Measurements from ENCODE around the gene NUDT4. TPM values are rescaled to one million over a fixed set of nuclear protein-coding genes. Genes with fewer than 3 reads are reported as not detected.

NUDT4 gene
- total RNA-seq, 1 donor from 2014 or later, result 60.2 TPM

DNA sequence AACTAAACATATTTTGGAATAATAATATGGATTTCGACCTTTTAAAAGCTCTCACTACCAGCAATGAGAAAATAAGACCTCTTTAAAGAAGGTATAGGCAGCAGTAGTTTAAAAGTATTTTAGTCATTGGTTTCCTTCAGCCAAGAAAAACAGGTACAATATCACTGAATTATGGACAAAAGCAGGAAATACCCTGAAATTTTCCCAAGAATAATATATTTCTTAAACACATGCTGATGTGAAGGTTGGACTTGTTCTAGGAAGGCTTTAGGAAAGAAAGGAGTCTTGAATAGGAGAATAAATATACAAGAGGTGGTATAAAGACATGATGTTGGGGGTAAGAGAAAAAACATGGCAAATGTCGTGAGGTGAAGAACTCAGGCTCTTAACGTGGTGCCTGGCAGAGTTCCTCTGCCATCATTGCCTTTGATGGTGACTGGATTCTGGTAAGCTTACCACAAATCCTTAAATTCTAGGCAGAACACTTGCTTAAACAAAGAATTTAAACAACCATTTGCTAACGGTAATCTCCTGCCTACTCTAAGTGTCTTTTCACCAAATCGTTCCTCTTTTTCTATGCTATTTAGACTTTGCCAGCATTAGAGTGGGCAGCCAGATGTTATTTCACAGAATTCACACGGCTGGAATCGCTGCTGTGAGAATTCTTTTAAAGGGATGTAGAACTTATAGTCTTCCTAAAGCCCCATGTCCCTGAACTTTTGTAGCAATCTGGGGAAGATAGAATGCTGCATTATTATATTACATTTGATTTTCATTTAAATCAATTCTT is 11.9 kb upstream of the NUDT4 start:
- TF ChIP-seq EZH2 (IDR thresholded peaks at IDR 0.05; ENCODE audit: insufficient read depth, low read length) (no peak), CTCF (IDR thresholded peaks at IDR 0.05; ENCODE audit: insufficient read depth, low read depth, low read length) (no peak)

GRCh38 chr12:93366422-93366821 is 11.3 kb upstream of the NUDT4 start:
- H3K4me3 ChIP-seq (ENCODE audit: insufficient read depth, low read depth, low read length), result no peak overlapping the region
- no peak overlapping the region for H3K4me2 ChIP-seq (ENCODE audit: low read length)
- no peak overlapping the region for H3K4me3 Mint-ChIP-seq (ENCODE audit: unreplicated experiment)
- TF ChIP-seq CTCF (IDR thresholded peaks at IDR 0.05; ENCODE audit: insufficient read depth, low read depth, low read length), result no peak
- TF ChIP-seq EZH2 (IDR thresholded peaks at IDR 0.05; ENCODE audit: insufficient read depth, low read length), result no peak
- H3K27me3 Mint-ChIP-seq (ENCODE audit: low read depth, unreplicated experiment), result no peaks in the 10 kb centered on the region
- H3K9me3 Mint-ChIP-seq (ENCODE audit: unreplicated experiment), result no peaks in the 10 kb centered on the region
- FAIRE-seq, result no peak
- H3K27me3 ChIP-seq (ENCODE audit: insufficient read depth, low read length), result no peaks in the 10 kb centered on the region
- no peak overlapping the region for H3K9ac ChIP-seq (ENCODE audit: low read length)
- H3K36me3 ChIP-seq (ENCODE audit: insufficient read depth, low read length), result no peaks in the 10 kb centered on the region
- no peaks in the 10 kb centered on the region for H3K79me2 ChIP-seq (ENCODE audit: insufficient read depth, low read length)
- no peaks in the 10 kb centered on the region for H3K36me3 Mint-ChIP-seq (ENCODE audit: low read depth, unreplicated experiment)
- no peak overlapping the region for H2AFZ ChIP-seq (ENCODE audit: low read depth, low read length)
- H3K27ac Mint-ChIP-seq (ENCODE audit: unreplicated experiment), result no peak overlapping the region
- no peak for DNase-seq (ENCODE audit: low read depth)
- no peaks in the 10 kb centered on the region for H4K20me1 ChIP-seq (ENCODE audit: insufficient read depth, low read length)
- no peak overlapping the region for H3K27ac ChIP-seq (ENCODE audit: low read depth, low read length)
- H3K9me3 ChIP-seq (ENCODE audit: insufficient read depth, low read depth, low read length), result no peaks in the 10 kb centered on the region
- no peaks in the 10 kb centered on the region for H3K4me1 ChIP-seq (ENCODE audit: insufficient read depth, low read length)
- peaks cover 6% of the 10 kb centered on the region for H3K4me1 Mint-ChIP-seq (ENCODE audit: low read depth, unreplicated experiment)

More for the DNA sequence above, 11.9 kb upstream of the NUDT4 start:
- H3K4me3 Mint-ChIP-seq (ENCODE audit: unreplicated experiment), result no peak overlapping the region
- H3K9me3 Mint-ChIP-seq (ENCODE audit: unreplicated experiment), result no peaks in the 10 kb centered on the region
- H3K27me3 Mint-ChIP-seq (ENCODE audit: low read depth, unreplicated experiment), result no peaks in the 10 kb centered on the region
- no peaks in the 10 kb centered on the region for H3K4me1 ChIP-seq (ENCODE audit: insufficient read depth, low read length)
- no peak for FAIRE-seq
- H3K27ac Mint-ChIP-seq (ENCODE audit: unreplicated experiment), result no peak overlapping the region
- no peaks in the 10 kb centered on the region for H3K27me3 ChIP-seq (ENCODE audit: insufficient read depth, low read length)
- H3K79me2 ChIP-seq (ENCODE audit: insufficient read depth, low read length), result no peaks in the 10 kb centered on the region
- H3K4me1 Mint-ChIP-seq (ENCODE audit: low read depth, unreplicated experiment), result peaks cover 6% of the 10 kb centered on the region
- H4K20me1 ChIP-seq (ENCODE audit: insufficient read depth, low read length), result no peaks in the 10 kb centered on the region
- no peak overlapping the region for H3K27ac ChIP-seq (ENCODE audit: low read depth, low read length)
- no peak for DNase-seq (ENCODE audit: low read depth)
- no peak overlapping the region for H2AFZ ChIP-seq (ENCODE audit: low read depth, low read length)
- H3K4me3 ChIP-seq (ENCODE audit: insufficient read depth, low read depth, low read length), result no peak overlapping the region
- no peaks in the 10 kb centered on the region for H3K36me3 Mint-ChIP-seq (ENCODE audit: low read depth, unreplicated experiment)
- H3K9ac ChIP-seq (ENCODE audit: low read length), result no peak overlapping the region
- H3K36me3 ChIP-seq (ENCODE audit: insufficient read depth, low read length), result no peaks in the 10 kb centered on the region
- H3K9me3 ChIP-seq (ENCODE audit: insufficient read depth, low read depth, low read length), result no peaks in the 10 kb centered on the region
- H3K4me2 ChIP-seq (ENCODE audit: low read length), result no peak overlapping the region

GRCh38 chr12:93368766-93369165 is 9.0 kb upstream of the NUDT4 start:
- Histone ChIP-seq H3K9ac (ENCODE audit: low read length) (no peak overlapping the region), H3K27ac (ENCODE audit: low read depth, low read length) (no peak overlapping the region), H2AFZ (ENCODE audit: low read depth, low read length) (no peak overlapping the region), H3K79me2 (ENCODE audit: insufficient read depth, low read length) (no peaks in the 10 kb centered on the region), H3K27me3 (ENCODE audit: insufficient read depth, low read length) (no peaks in the 10 kb centered on the region), H3K36me3 (ENCODE audit: insufficient read depth, low read length) (no peaks in the 10 kb centered on the region), H3K4me2 (ENCODE audit: low read length) (no peak overlapping the region), H3K4me3 (ENCODE audit: insufficient read depth, low read depth, low read length) (no peak overlapping the region), H3K9me3 (ENCODE audit: insufficient read depth, low read depth, low read length) (no peaks in the 10 kb centered on the region), H4K20me1 (ENCODE audit: insufficient read depth, low read length) (no peaks in the 10 kb centered on the region), H3K4me1 (ENCODE audit: insufficient read depth, low read length) (no peaks in the 10 kb centered on the region)
- DNase-seq (ENCODE audit: low read depth), result no peak
- H3K27ac Mint-ChIP-seq (ENCODE audit: unreplicated experiment), result no peak overlapping the region
- H3K4me1 Mint-ChIP-seq (ENCODE audit: low read depth, unreplicated experiment), result peaks cover 1% of the 10 kb centered on the region
- no peak for FAIRE-seq
- H3K9me3 Mint-ChIP-seq (ENCODE audit: unreplicated experiment), result no peaks in the 10 kb centered on the region
- H3K4me3 Mint-ChIP-seq (ENCODE audit: unreplicated experiment), result no peak overlapping the region
- TF ChIP-seq CTCF (IDR thresholded peaks at IDR 0.05; ENCODE audit: insufficient read depth, low read depth, low read length) (no peak), EZH2 (IDR thresholded peaks at IDR 0.05; ENCODE audit: insufficient read depth, low read length) (no peak)
- no peaks in the 10 kb centered on the region for H3K36me3 Mint-ChIP-seq (ENCODE audit: low read depth, unreplicated experiment)
- H3K27me3 Mint-ChIP-seq (ENCODE audit: low read depth, unreplicated experiment), result no peaks in the 10 kb centered on the region

All from astrocyte (in vitro differentiated cells and primary cell).